ENCODE data around the gene ZBTB8OS. TPM values are rescaled to one million over a fixed set of nuclear protein-coding genes. Genes with fewer than 3 reads are reported as not detected.

The ZBTB8OS gene
- total RNA-seq, 4 donors from 2014 or later, result 17.7 to 31.0 (median 28.1) TPM

DNA sequence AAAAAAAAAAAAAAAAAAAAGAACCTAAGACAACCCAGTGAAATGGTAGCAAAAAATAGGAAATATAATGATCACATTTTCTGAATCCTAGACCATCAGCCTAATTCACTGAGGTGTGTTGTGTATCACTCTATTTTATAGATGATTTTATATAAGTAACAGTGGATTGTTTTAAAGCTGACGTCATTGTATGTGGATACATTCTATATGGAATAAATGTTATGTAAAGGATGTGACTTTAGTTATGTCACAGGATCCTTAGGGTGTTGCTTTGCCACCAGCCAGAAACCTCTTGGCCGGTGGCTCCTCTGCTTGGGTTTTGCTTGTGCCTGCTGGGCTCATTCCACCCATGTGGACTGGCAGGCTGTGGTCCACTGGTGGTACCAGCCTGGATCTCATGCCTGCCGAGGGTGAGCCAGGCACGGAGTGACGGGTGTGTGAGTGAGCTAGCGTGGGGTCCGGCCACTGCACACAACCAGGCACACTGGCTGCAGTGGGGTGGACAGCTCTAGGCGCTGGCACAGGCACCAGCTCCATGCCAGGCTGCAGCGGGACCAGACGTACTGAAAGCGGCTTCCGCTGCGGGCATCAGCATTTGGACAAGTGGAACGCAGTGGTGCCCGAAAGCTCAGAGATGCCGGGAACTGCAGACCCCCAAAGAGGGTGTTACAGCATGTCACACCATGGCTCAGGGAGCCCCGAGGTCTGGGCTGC lies 44.5 kb downstream of the ZBTB8OS start:
- no peaks in the 10 kb centered on the region for H3K9me3 ChIP-seq
- TF ChIP-seq CTCF (IDR thresholded peaks at IDR 0.05) (no peak), EP300 (IDR thresholded peaks at IDR 0.05) (no peak), POLR2A (IDR thresholded peaks at IDR 0.05) (no peak), POLR2AphosphoS5 (IDR thresholded peaks at IDR 0.05) (no peak)
- ATAC-seq, result no peak
- H3K4me1 ChIP-seq, result no peaks in the 10 kb centered on the region
- H3K27me3 ChIP-seq, result no peaks in the 10 kb centered on the region
- no peak overlapping the region for H3K4me3 ChIP-seq
- H3K36me3 ChIP-seq, result peaks cover 0 to 47% of the 10 kb centered on the region in 2 donors
- no peak overlapping the region for H3K27ac ChIP-seq
- 79 to 90% methylated on average over 4 to 8 of the region's 17 CpGs for WGBS, 2 donors (ENCODE audit: low coverage in 1 of 2)

DNA sequence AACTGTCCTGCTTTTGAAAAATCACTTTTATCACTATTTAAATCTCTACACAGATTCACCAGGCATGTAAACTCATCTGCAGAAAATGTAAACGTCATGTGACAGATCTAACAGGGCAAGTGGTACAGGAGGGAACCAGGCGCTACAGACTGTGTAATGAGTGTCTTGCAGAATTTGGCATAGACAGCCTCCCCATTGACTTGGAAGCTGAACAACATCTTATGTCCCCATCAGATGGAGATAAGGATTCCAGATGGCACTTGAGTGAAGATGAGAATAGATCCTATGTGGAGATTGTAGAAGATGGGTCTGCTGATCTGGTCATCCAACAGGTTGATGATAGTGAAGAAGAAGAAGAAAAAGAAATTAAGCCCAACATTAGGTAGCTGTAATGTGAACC lies 50.3 kb downstream of the ZBTB8OS start:
- no peaks in the 10 kb centered on the region for H3K27me3 ChIP-seq
- no peak for ATAC-seq
- H3K27ac ChIP-seq, result no peak overlapping the region
- H3K9me3 ChIP-seq, result no peaks in the 10 kb centered on the region
- WGBS, 2 donors (ENCODE audit: low coverage in 1 of 2), result 86 to 100% methylated on average over 2 of the region's 2 CpGs
- TF ChIP-seq POLR2AphosphoS5 (IDR thresholded peaks at IDR 0.05), result no peak
- TF ChIP-seq CTCF (IDR thresholded peaks at IDR 0.05), result no peak
- no peaks in the 10 kb centered on the region for H3K4me1 ChIP-seq
- no peak overlapping the region for H3K4me3 ChIP-seq
- peaks cover 0 to 71% of the 10 kb centered on the region in 2 donors for H3K36me3 ChIP-seq

DNA sequence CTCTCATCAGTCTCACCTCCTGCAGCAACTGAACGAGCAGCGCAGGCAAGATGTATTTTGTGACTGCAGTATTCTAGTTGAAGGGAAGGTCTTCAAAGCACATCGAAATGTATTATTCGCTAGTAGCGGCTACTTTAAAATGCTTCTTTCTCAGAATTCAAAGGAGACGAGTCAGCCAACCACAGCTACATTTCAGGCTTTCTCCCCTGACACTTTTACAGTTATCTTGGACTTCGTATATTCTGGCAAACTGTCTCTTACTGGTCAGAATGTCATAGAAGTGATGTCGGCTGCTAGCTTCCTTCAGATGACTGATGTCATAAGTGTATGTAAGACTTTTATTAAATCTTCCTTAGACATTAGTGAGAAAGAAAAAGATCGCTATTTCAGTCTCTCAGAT lies 57.4 kb downstream of the ZBTB8OS start:
- Histone ChIP-seq H3K4me1 (no peaks in the 10 kb centered on the region), H3K4me3 (no peak overlapping the region), H3K9me3 (no peaks in the 10 kb centered on the region), H3K36me3 (peaks cover 0 to 62% of the 10 kb centered on the region in 2 donors), H3K27me3 (no peaks in the 10 kb centered on the region), H3K27ac (no peak overlapping the region)
- ATAC-seq, result no peak
- TF ChIP-seq POLR2AphosphoS5 (IDR thresholded peaks at IDR 0.05) (no peak), EP300 (IDR thresholded peaks at IDR 0.05) (no peak), POLR2A (IDR thresholded peaks at IDR 0.05) (no peak), CTCF (IDR thresholded peaks at IDR 0.05) (no peak)
- 95 to 96% methylated on average over 8 to 9 of the region's 9 CpGs for WGBS, 2 donors (ENCODE audit: low coverage in 1 of 2)

DNA sequence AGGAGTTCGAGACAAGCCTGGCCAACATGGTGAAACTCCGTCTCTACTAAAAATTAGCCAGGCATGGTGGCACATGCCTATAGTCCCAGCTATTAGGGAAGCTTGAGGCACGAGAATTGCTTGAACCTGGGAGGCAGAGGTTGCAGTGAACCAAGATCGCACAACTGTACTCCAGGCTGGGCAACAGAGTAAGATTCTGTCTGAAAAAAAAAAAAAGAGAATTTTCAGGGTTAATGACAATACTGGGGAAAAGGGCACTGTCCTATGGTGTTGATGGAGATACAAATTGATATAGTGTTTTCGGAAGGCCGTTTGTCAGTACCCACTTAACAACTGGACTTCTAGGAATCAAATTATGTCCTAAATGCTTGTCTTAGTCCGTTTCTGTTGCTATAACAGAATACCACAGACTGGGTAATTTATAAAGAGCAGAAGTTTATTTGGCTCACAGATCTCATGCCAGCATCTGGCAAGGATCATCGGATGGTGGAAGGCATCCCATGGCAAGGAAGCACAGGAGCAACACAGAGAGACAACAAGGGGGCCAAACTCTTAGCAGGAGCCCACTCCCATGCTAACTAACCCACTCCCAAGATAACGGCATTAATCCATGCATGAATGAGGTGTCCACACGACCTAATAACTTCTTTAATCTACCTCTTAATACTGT lies 69.9 kb downstream of the ZBTB8OS start:
- 38 to 77% methylated on average over 7 to 10 of the region's 10 CpGs for WGBS, 2 donors (ENCODE audit: low coverage in 1 of 2)
- Histone ChIP-seq H3K4me1 (no peaks in the 10 kb centered on the region), H3K4me3 (no peak overlapping the region), H3K27ac (no peak overlapping the region), H3K36me3 (peaks cover 0 to 10% of the 10 kb centered on the region in 2 donors), H3K27me3 (no peaks in the 10 kb centered on the region), H3K9me3 (no peaks in the 10 kb centered on the region)
- TF ChIP-seq CTCF (IDR thresholded peaks at IDR 0.05) (no peak), EP300 (IDR thresholded peaks at IDR 0.05) (no peak), POLR2AphosphoS5 (IDR thresholded peaks at IDR 0.05) (no peak), POLR2A (IDR thresholded peaks at IDR 0.05) (no peak)
- no peak for ATAC-seq

Small RNA genes within 50 kb of the gene (small RNA-seq; reads per million reads assigned to genes)
- 0 reads per million in 4 donors for gene RF00019

Other genes starting within 250 kb of the ZBTB8OS start
- under 1 TPM in 2 of 4 donors, not detected in 2; under 0.01 to 0.16 TPM for gene ZBTB8B, start 185.5 kb downstream of the ZBTB8OS start, total RNA-seq
- gene ZBTB8A, start 111.1 kb downstream of the ZBTB8OS start, total RNA-seq, result 10 to 100 TPM in 1 of 4 donors, 1 to 10 TPM in 3; 8.4 to 10.9 (median 9.0) TPM
- 100 to 1,000 TPM in 2 of 4 donors, 10 to 100 TPM in 2; 87.4 to 111 (median 100) TPM for gene RBBP4, start 658 bp upstream of the ZBTB8OS start, total RNA-seq
- gene SYNC, start 52.2 kb upstream of the ZBTB8OS start, total RNA-seq, result 100 to 1,000 TPM; 132 to 265 (median 167) TPM
- gene YARS1, start 166.8 kb upstream of the ZBTB8OS start, total RNA-seq, result 10 to 100 TPM; 29.1 to 54.1 (median 46.0) TPM
- gene S100PBP, start 167.1 kb upstream of the ZBTB8OS start, total RNA-seq, result 10 to 100 TPM; 25.4 to 46.9 (median 29.8) TPM
- gene FNDC5, start 220.4 kb upstream of the ZBTB8OS start, total RNA-seq, result 10 to 100 TPM in 2 of 4 donors, 1 to 10 TPM in 2; 7.3 to 11.3 (median 8.9) TPM
- under 1 TPM in 1 of 4 donors, not detected in 3; 0.58 TPM for gene HPCA, start 235.9 kb upstream of the ZBTB8OS start, total RNA-seq